Lung (tissue), 12 donors: Measurements from ENCODE around the gene SLC25A42. TPM values are rescaled to one million over a fixed set of nuclear protein-coding genes. Genes with fewer than 3 reads are reported as not detected.
A peak's percentile ranks its signal among the peaks of the same experiment; 100 is the strongest.

Source experiments
- ATAC-seq: fragments of 200-7000 bp; cut with Tn5 transposase; one replicate; pipeline ENCODE4 v1.9.1; 2020; ENCODE audit warnings: moderate number of reproducible peaks; ENCODE audit not compliant: insufficient read depth, low FRiP score
- DNase-seq, 3 donors: peaks; one replicate each; pipeline ENCODE4 v3.0.0-alpha.2; 2013 to 2017
- H3K27ac ChIP-seq, 2 donors: one replicate each; pipeline ENCODE4 v1.5.1; 2013; ENCODE audit warnings: mild to moderate bottlenecking in 2 of 2, moderate library complexity in 2 of 2, control low read depth in 1 of 2, inconsistent platforms in 1 of 2, low read depth in 1 of 2, low read length in 1 of 2
- H3K27me3 ChIP-seq, 3 donors: one replicate each; pipeline ENCODE4 v1.5.1; 2013; ENCODE audit warnings: low read length in 2 of 3; ENCODE audit not compliant: control insufficient read depth in 3 of 3, insufficient read depth in 3 of 3
- H3K36me3 ChIP-seq, 4 donors: one replicate each; pipeline ENCODE4 v1.5.1; 2013; ENCODE audit warnings: low read length in 4 of 4, mild to moderate bottlenecking in 1 of 4, moderate library complexity in 1 of 4; ENCODE audit not compliant: control insufficient read depth in 4 of 4, insufficient read depth in 4 of 4
- H3K4me1 ChIP-seq, 5 donors: one replicate each; pipeline ENCODE4 v1.5.1; 2013; ENCODE audit warnings: low read length in 5 of 5, mild to moderate bottlenecking in 2 of 5, moderate library complexity in 1 of 5; ENCODE audit not compliant: control insufficient read depth in 5 of 5, insufficient read depth in 5 of 5
- H3K4me3 ChIP-seq: one replicate; pipeline ENCODE4 v1.5.1; 2013; ENCODE audit warnings: mild to moderate bottlenecking, control low read depth, moderate library complexity
- H3K9ac ChIP-seq, 2 donors: one replicate each; pipeline ENCODE4 v1.5.1; 2013; ENCODE audit warnings: low read length in 2 of 2, control low read depth in 1 of 2; ENCODE audit not compliant: insufficient read depth in 1 of 2
- H3K9me3 ChIP-seq, 4 donors: one replicate each; pipeline ENCODE4 v1.5.1; 2013; ENCODE audit warnings: low read length in 3 of 4, mild to moderate bottlenecking in 1 of 4, moderate library complexity in 1 of 4; ENCODE audit not compliant: control insufficient read depth in 4 of 4, insufficient read depth in 3 of 4
- CTCF ChIP-seq: IDR thresholded peaks from 2 replicates; pipeline ENCODE4 v1.5.1; 2012; ENCODE audit warnings: mild to moderate bottlenecking; ENCODE audit errors: control extremely low read depth, extremely low read depth
- WGBS, 2 donors: extraction: QIAGEN DNeasy Blood & Tissue Kit; methylation state at CpG; one replicate each; pipeline ENCODE4 v1.1.7; 2013; 5-methylcytosine and 5-hydroxymethylcytosine counted together
- polyA plus RNA-seq, 2 donors: library from polyadenylated mRNA; stranded (reverse); fragments of 200-250 nt; gene quantifications; one replicate each; pipeline ENCODE4 v1.2.1, GENCODE V29; 2013
- total RNA-seq, 2 donors: library from RNA; depleted of rRNA in 1 of 2; stranded (reverse); fragments of >200 nt in 1 of 2; gene quantifications; one replicate each; pipeline ENCODE4 v1.2.1, GENCODE V29; 2014 to 2021
- donor health status: control.
- donor health status: control.
- donor health status: Bipolar disorder and iron deficiency.
- donor health status: healthy.
- donor health status: DM: yes; HTN: yes; CAD: no.

Gene SLC25A42
- total and polyA plus RNA-seq, 4 donors = 5.8 to 10.1 (median 7.0) TPM

GRCh38 chr19:19109601-19110000, 45.8 kb downstream of the SLC25A42 start:
- H3K36me3 ChIP-seq = peaks cover 0 to 9% (median 0%) of the 10 kb centered on the region in 4 donors
- H3K4me1 ChIP-seq = peaks cover 0 to 34% (median 6%) of the 10 kb centered on the region in 5 donors
- H3K4me3 ChIP-seq = no peak overlapping the region
- no peak for DNase-seq
- H3K27ac ChIP-seq = no peak overlapping the region
- ATAC-seq = no peak
- H3K9ac ChIP-seq = no peak overlapping the region
- 81 to 87% methylated on average over 9 of the region's 9 CpGs for WGBS, 2 donors
- no peak for TF ChIP-seq CTCF
- no peaks in the 10 kb centered on the region for H3K27me3 ChIP-seq
- H3K9me3 ChIP-seq = no peaks in the 10 kb centered on the region

GRCh38 chr19:19110410-19111135, 46.8 kb downstream of the SLC25A42 start:
- Histone ChIP-seq H3K27me3 (no peaks in the 10 kb centered on the region), H3K36me3 (peaks cover 0 to 9% (median 0%) of the 10 kb centered on the region in 4 donors), H3K9ac (no peak overlapping the region), H3K4me3 (no peak overlapping the region), H3K9me3 (no peaks in the 10 kb centered on the region), H3K4me1 (peaks cover 0 to 34% (median 5%) of the 10 kb centered on the region in 5 donors), H3K27ac (no peak overlapping the region)
- TF ChIP-seq CTCF = no peak
- peak; percentile 41 to 66 (median 57) for DNase-seq
- ATAC-seq = no peak
- 14 to 23% methylated on average over 60 to 66 of the region's 66 CpGs for WGBS, 2 donors

- TF ChIP-seq CTCF = no peak
- Histone ChIP-seq H3K27ac (no peak overlapping the region), H3K4me1 (peaks cover 0 to 28% (median 5%) of the 10 kb centered on the region in 5 donors), H3K27me3 (no peaks in the 10 kb centered on the region), H3K9me3 (no peaks in the 10 kb centered on the region), H3K36me3 (peaks cover 0 to 7% (median 0%) of the 10 kb centered on the region in 4 donors), H3K9ac (no peak overlapping the region), H3K4me3 (no peak overlapping the region)
- 75 to 77% methylated on average over 15 of the region's 15 CpGs for WGBS, 2 donors
- no peak for ATAC-seq
- no peak for DNase-seq
These were observed 47.5 kb downstream of the SLC25A42 start for GRCh38 chr19:19111136-19111835.
